GM21529 (cell line): Measurements from ENCODE around the gene EPGN.

Experiments
- ATAC-seq: cut with Tn5 transposase; IDR thresholded peaks from one replicate; pipeline ENCODE4 v1.9.1; 2021; ENCODE audit not compliant: unreplicated experiment

The EPGN gene, protein sequence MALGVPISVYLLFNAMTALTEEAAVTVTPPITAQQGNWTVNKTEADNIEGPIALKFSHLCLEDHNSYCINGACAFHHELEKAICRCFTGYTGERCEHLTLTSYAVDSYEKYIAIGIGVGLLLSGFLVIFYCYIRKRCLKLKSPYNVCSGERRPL

GRCh38 chr4:74308215-74308614, at the start of gene EPGN:
TSS of gene EPGN (plus strand) at chr4:74308470. CDS start at chr4:74308534, 64 bp downstream.
- ATAC-seq = no peak

GRCh38 chr4:74258963-74259362, 49.3 kb upstream of the EPGN start:
- ATAC-seq = no peak

GRCh38 chr4:74260036-74260435, 48.2 kb upstream of the EPGN start:
- no peak for ATAC-seq

GRCh38 chr4:74262522-74262921, 45.7 kb upstream of the EPGN start:
- ATAC-seq = no peak

GRCh38 chr4:74263551-74263950, 44.7 kb upstream of the EPGN start:
- no peak for ATAC-seq

GRCh38 chr4:74266081-74266480, 42.2 kb upstream of the EPGN start:
- ATAC-seq = no peak

- ATAC-seq = no peak
Observed at GRCh38 chr4:74267998-74268606, 40.2 kb upstream of the EPGN start.

DNA sequence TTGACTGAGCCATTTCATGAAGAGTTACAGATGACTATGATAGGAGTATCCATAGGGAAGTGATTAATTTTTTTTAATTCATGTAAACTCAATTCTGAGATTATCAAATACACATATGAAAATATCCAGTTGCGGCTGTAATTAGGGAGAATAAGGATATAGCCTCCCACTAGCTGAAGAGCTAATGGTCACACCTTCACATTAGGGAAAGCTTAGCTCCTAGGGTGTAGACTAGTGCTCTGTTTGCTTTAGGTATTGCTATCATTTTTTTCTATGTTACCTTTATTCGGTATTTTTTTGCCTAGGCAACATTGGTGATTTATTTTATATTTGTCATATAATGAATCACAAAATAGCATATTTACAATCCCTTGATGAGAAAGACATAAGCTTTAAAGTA, 39.6 kb upstream of the EPGN start:
- ATAC-seq = no peak

DNA sequence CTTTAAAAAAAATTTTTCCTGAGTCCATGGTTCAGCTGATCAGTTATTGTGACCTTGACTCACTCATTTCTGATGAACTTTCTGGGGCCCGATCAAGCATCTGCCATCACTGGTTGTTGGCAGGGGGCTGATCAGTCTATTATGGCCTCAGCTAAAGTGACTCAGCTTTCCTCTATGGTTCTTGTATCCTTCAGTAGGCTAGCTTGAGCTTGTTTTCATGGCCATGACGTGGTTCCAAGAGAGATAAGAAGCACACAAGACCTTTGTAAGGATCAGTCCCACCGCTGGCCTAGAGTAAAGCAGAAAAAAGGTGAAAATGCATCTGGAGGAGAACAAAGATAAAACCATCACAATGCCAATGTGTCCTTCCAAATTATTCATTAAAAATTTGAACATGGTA, 29.8 kb upstream of the EPGN start:
- ATAC-seq = no peak

DNA sequence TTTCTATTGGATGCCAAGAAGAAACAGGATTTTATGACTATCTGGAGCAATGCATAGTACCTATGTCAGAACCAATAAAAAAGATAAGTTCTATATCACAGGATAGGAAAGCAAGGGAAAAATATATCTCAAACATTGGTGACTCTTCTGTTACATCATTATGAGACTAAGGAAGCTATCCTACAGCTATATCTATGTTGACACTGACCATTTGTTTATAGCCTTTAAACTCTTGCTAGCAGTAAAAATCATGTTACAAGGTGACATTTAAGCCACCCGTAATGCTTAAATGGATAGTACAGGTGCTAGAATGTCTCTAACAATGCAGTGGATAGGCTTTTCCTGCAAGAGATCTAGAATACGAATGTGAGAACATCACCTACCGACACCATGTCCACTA, 28.6 kb upstream of the EPGN start:
- no peak for ATAC-seq

DNA sequence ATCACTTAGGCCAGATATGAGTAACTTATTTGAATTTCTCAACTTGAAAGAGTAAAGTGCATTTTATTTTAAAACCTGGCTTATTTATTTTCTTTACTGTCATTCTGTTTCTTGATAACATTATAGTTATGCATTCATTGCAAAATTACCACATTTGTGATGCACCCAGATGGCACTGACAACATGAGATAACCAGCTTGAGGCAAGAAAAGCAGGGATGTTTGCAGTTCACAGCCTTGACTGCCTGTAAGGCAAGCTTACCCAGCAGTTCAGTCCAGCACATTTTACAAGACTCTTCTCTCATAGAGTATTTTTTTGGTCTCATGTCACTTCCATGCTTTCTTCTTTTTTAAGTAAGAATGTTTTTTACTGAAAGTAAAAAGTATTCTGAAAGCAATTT, 25.3 kb upstream of the EPGN start:
- ATAC-seq = no peak

- ATAC-seq = no peak
Observed at GRCh38 chr4:74283614-74284013, 24.7 kb upstream of the EPGN start.

- ATAC-seq = no peak
Observed at GRCh38 chr4:74284053-74284452, 24.2 kb upstream of the EPGN start.

GRCh38 chr4:74287164-74287563, 21.1 kb upstream of the EPGN start:
- ATAC-seq = no peak

- no peak for ATAC-seq
Observed at GRCh38 chr4:74287791-74288190, 20.5 kb upstream of the EPGN start.

DNA sequence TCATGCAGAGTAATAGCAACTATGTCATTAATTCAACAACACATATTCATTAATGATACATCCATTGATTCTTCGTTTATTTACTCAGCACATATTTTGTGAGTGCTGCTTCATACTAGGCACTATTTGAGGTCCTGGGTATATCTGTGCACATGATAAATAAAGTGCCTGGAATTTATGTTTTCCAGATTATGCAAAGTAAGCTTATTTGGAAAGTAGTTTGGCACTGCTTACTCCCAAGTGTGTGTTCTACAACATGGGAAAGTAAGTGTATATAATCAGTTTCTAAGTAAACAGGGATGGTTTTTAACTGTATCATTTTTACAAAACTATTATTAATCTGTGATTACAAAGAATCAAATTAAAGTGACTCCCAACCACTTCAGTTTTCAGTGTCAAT, 16.8 kb upstream of the EPGN start:
- no peak for ATAC-seq

DNA sequence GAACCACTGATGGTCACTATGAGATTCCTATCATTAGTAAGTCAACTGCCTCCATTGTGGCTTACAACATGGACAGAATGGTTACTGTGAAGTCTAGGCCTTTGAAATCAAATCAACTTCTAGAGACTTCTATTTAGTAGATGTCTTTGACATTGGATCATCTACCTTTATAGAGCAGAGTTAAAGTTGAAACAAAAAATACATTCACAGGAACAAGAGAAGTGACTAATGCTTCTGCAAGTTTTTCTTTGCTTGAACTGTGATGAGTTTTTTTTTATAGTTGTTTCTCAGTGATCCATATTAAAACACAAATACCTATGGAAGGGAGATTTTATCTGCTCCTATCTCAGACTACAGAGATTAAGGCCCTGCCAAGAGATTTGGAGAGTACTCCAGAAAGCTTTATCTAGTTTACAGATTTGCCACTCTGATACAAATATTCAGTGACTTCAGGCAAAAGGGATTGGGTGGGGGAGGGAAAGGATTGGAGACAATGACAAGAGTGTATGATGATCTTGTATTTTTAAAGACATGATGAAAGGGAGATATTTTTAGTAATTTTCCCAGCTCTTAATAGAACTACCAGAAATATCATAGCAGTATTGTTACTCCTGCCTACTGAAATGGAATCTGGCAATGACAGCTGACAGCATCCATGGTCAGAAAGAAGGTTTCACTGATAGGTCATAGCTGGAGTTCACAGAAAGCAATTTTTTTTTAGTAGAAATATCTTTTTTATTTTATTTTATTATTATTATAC, 16.0 kb upstream of the EPGN start:
- no peak for ATAC-seq

DNA sequence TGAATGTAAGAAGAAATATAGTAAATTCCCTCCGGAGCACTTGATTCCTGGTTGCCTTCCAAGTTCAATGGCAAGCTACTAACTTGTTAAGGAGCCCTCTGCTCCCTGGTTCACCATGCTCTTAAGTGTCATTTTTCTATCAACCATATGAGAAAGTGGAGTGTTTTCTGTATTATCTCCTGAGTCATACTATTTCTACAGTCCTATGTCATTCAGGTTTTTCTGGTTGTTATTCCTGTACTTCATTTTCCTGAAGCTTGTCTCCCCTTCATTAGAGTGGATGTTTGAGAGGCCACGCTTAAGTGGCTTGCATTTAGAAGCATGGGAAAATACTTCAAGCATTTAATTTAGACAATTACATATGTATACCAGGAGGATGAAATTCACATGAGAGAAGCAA, 14.7 kb upstream of the EPGN start:
- no peak for ATAC-seq

DNA sequence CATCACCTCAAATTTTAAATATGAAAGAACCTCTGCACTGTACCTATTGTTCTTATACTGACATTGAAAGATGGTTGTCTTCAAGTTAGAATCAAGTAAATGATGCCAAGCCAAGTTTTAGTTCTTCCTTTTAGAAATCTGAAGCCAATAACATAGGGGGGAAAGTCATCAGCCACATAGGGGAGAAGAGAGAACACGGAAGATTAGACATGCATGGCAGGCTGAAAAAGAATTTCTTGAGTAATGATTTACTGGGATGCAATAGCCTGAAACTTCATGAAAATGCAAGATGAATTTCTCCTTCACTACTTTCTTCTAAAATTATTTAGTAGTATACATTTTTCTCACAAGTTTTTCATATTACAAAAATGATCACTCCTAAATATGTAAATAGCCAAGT, 13.6 kb upstream of the EPGN start:
- no peak for ATAC-seq

DNA sequence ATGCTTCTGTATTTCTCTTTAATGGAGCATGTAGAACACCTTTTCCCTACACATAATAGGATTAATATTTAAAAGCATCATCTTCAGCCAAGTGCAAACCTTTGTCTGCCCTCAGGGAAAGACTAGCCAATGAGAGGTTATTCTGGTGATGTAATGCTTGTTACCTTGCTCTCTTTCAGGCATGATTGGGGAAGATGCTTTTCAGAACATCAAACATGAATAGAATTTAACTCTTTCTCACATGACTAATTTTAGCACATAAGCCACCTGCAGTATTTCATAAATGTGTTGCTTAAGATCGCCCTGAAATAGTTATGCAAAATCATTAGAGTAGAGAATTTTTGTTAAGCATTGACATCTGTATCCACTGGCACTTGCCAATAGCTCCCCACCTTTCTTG, 10.7 kb upstream of the EPGN start:
- no peak for ATAC-seq

- ATAC-seq = no peak
Observed at GRCh38 chr4:74304095-74304625, 4.1 kb upstream of the EPGN start.

GRCh38 chr4:74305000-74305399, 3.3 kb upstream of the EPGN start:
- ATAC-seq = no peak
